Loucy (cell line): ENCODE measurements around the gene ARID4A.

ENCODE experiments used
- H2AFZ ChIP-seq: fragments of 200-600 bp; sonication (generic); 2 replicates; pipeline ENCODE4 v1.6.0; 2016; ENCODE audit warnings: antibody characterized with exemption, mild to moderate bottlenecking, low read length, moderate library complexity
- H3F3A ChIP-seq: fragments of 200-600 bp; 2 replicates; pipeline ENCODE4 v1.6.0; 2016; ENCODE audit warnings: antibody characterized with exemption, low read depth, mild to moderate bottlenecking
- H3K27me3 ChIP-seq: fragments of 200-600 bp; sonication (generic); 2 replicates; pipeline ENCODE4 v1.6.1; 2014; ENCODE audit warnings: low read length, mild to moderate bottlenecking; ENCODE audit not compliant: insufficient read depth, poor library complexity, severe bottlenecking
- H3K36me3 ChIP-seq: fragments of 200-600 bp; sonication (generic); 2 replicates; pipeline ENCODE4 v1.6.1; 2016; ENCODE audit warnings: low read length; ENCODE audit not compliant: insufficient read depth
- H3K4me1 ChIP-seq: fragments of 200-600 bp; sonication (generic); 2 replicates; pipeline ENCODE4 v1.5.1; 2014; ENCODE audit warnings: low read length, mild to moderate bottlenecking; ENCODE audit not compliant: insufficient read depth, poor library complexity, severe bottlenecking
- H3K4me2 ChIP-seq: fragments of 200-600 bp; sonication (generic); 2 replicates; pipeline ENCODE4 v1.6.0; 2014; ENCODE audit warnings: antibody characterized with exemption, low read length, low read depth, mild to moderate bottlenecking; ENCODE audit not compliant: poor library complexity, severe bottlenecking
- H3K4me3 ChIP-seq: fragments of 200-600 bp; sonication (generic); 2 replicates; pipeline ENCODE4 v1.5.1; 2014; ENCODE audit warnings: low read length, mild to moderate bottlenecking, mixed read lengths; ENCODE audit not compliant: poor library complexity, severe bottlenecking
- H3K79me2 ChIP-seq: fragments of 200-600 bp; sonication (generic); 2 replicates; pipeline ENCODE4 v1.6.1; 2014; ENCODE audit warnings: low read length; ENCODE audit not compliant: insufficient read depth
- H3K9ac ChIP-seq: fragments of 200-600 bp; sonication (generic); 2 replicates; pipeline ENCODE4 v1.6.0; 2014; ENCODE audit warnings: mild to moderate bottlenecking, low read depth, low read length, moderate library complexity; ENCODE audit not compliant: poor library complexity, severe bottlenecking
- H3K9me2 ChIP-seq: fragments of 200-600 bp; sonication (generic); replicated peaks from 2 replicates; pipeline ENCODE4 v1.6.1; 2016; ENCODE audit warnings: low read depth, low read length, mixed read lengths
- H3K9me3 ChIP-seq: fragments of 200-600 bp; sonication (generic); 2 replicates; pipeline ENCODE4 v1.6.1; 2014; ENCODE audit warnings: mild to moderate bottlenecking, antibody characterized with exemption, low read length, low read depth; ENCODE audit not compliant: insufficient read depth
- H4K20me1 ChIP-seq: fragments of 200-600 bp; sonication (generic); 2 replicates; pipeline ENCODE4 v1.6.0; 2014; ENCODE audit warnings: antibody characterized with exemption, low read length, mild to moderate bottlenecking; ENCODE audit not compliant: insufficient read depth, poor library complexity, severe bottlenecking
- CTCF ChIP-seq: fragments of 200-600 bp; sonication (generic); conservative IDR thresholded peaks from 2 replicates; pipeline ENCODE4 v1.5.1; 2014; ENCODE audit warnings: mild to moderate bottlenecking, antibody characterized with exemption, low read length
- EZH2phosphoT487 ChIP-seq: fragments of 200-600 bp; IDR thresholded peaks from 2 replicates; pipeline ENCODE4 v1.6.1; 2018; ENCODE audit warnings: antibody characterized with exemption, mild to moderate bottlenecking, moderate library complexity, borderline replicate concordance

Gene ARID4A

GRCh38 chr14:58364316-58364715 is 66.0 kb downstream of the ARID4A start:
- TF ChIP-seq EZH2phosphoT487: no peak
- TF ChIP-seq CTCF: no peak
- H3K9me2 ChIP-seq: no peaks in the 10 kb centered on the region
- H2AFZ ChIP-seq: no peak overlapping the region
- H3K9me3 ChIP-seq: no peaks in the 10 kb centered on the region
- no peaks in the 10 kb centered on the region for H3K79me2 ChIP-seq
- H3K4me1 ChIP-seq: no peaks in the 10 kb centered on the region
- no peak overlapping the region for H3K4me2 ChIP-seq
- H3K36me3 ChIP-seq: peaks cover 76% of the 10 kb centered on the region; the same call in 1 of the 2 replicates
- no peak overlapping the region for H3K9ac ChIP-seq
- H3K27me3 ChIP-seq: no peaks in the 10 kb centered on the region
- no peaks in the 10 kb centered on the region for H4K20me1 ChIP-seq
- H3K4me3 ChIP-seq: no peak overlapping the region
- H3F3A ChIP-seq: no peaks in the 10 kb centered on the region

- TF ChIP-seq EZH2phosphoT487 (no peak), CTCF (no peak)
- Histone ChIP-seq H2AFZ (no peak overlapping the region), H4K20me1 (no peaks in the 10 kb centered on the region), H3K4me1 (no peaks in the 10 kb centered on the region), H3K4me2 (no peak overlapping the region), H3K4me3 (no peak overlapping the region), H3K9me2 (no peaks in the 10 kb centered on the region), H3K9me3 (no peaks in the 10 kb centered on the region), H3K27me3 (no peaks in the 10 kb centered on the region), H3K36me3 (peaks cover 68% of the 10 kb centered on the region; the same call in 1 of the 2 replicates), H3K79me2 (no peaks in the 10 kb centered on the region), H3F3A (no peaks in the 10 kb centered on the region), H3K9ac (no peak overlapping the region)
Observed at GRCh38 chr14:58367296-58367695, 68.9 kb downstream of the ARID4A start.

GRCh38 chr14:58368956-58369355 is 70.6 kb downstream of the ARID4A start:
- H4K20me1 ChIP-seq: no peaks in the 10 kb centered on the region
- H3K27me3 ChIP-seq: no peaks in the 10 kb centered on the region
- no peak overlapping the region for H3K4me2 ChIP-seq
- no peaks in the 10 kb centered on the region for H3K9me3 ChIP-seq
- no peaks in the 10 kb centered on the region for H3F3A ChIP-seq
- peaks cover 72% of the 10 kb centered on the region; the same call in 1 of the 2 replicates for H3K36me3 ChIP-seq
- no peak overlapping the region for H3K9ac ChIP-seq
- H2AFZ ChIP-seq: no peak overlapping the region
- no peak for TF ChIP-seq EZH2phosphoT487
- no peaks in the 10 kb centered on the region for H3K79me2 ChIP-seq
- no peak overlapping the region for H3K4me3 ChIP-seq
- no peaks in the 10 kb centered on the region for H3K4me1 ChIP-seq
- H3K9me2 ChIP-seq: no peaks in the 10 kb centered on the region

GRCh38 chr14:58376791-58377190 is 78.4 kb downstream of the ARID4A start:
- Histone ChIP-seq H3K4me2 (no peak overlapping the region), H3K9ac (no peak overlapping the region), H3F3A (no peaks in the 10 kb centered on the region), H3K4me1 (no peaks in the 10 kb centered on the region), H3K9me2 (no peaks in the 10 kb centered on the region), H3K36me3 (peaks cover 18% of the 10 kb centered on the region; the same call in 1 of the 2 replicates), H4K20me1 (no peaks in the 10 kb centered on the region), H3K79me2 (no peaks in the 10 kb centered on the region), H2AFZ (no peak overlapping the region), H3K4me3 (no peak overlapping the region), H3K9me3 (no peaks in the 10 kb centered on the region), H3K27me3 (no peaks in the 10 kb centered on the region)
- TF ChIP-seq EZH2phosphoT487 (no peak), CTCF (no peak)
